ENCODE measurements around the gene EFNB3. TPM values are rescaled to one million over a fixed set of nuclear protein-coding genes. Genes with fewer than 3 reads are reported as not detected.

The EFNB3 gene
- total and polyA plus RNA-seq, 2 of the 13 experiments (the other 11 are each of a cell fraction or from before 2014, with no cell fraction given): 0.07 to 0.25 TPM

- TF ChIP-seq GATAD1 (CRISPR knock-in tag; IDR thresholded peaks at IDR 0.05): peak; percentile 88
- TF ChIP-seq ZNF619 (CRISPR knock-in tag; IDR thresholded peaks at IDR 0.05): no peak
- TF ChIP-seq ISL2 (CRISPR knock-in tag; IDR thresholded peaks at IDR 0.05): peak; percentile 52; the same call in 1 of the 2 replicates
- TF ChIP-seq RARG (CRISPR knock-in tag; IDR thresholded peaks at IDR 0.05; ENCODE audit: low read depth): no peak
- TF ChIP-seq GTF2F1 (IDR thresholded peaks at IDR 0.05; ENCODE audit: low read length): no peak
- peak; percentile 94 for TF ChIP-seq PRDM10 (CRISPR knock-in tag; IDR thresholded peaks at IDR 0.05; ENCODE audit: low read depth)
- TF ChIP-seq ZNF841 (CRISPR knock-in tag; IDR thresholded peaks at IDR 0.05; ENCODE audit: borderline replicate concordance): no peak
- TF ChIP-seq ZNF709 (CRISPR knock-in tag; IDR thresholded peaks at IDR 0.05): no peak
- TF ChIP-seq ARHGAP35 (CRISPR knock-in tag; IDR thresholded peaks at IDR 0.05; ENCODE audit: borderline replicate concordance): 0 out of 2 replicates have a peak, but pooled peaks have one; percentile 42
- TF ChIP-seq SPEN (CRISPR knock-in tag; IDR thresholded peaks at IDR 0.05; ENCODE audit: low read depth): peak; percentile 70; the same call in 1 of the 2 replicates
- TF ChIP-seq NAIF1 (CRISPR knock-in tag; IDR thresholded peaks at IDR 0.05; ENCODE audit: borderline replicate concordance): peak; percentile 51
- no peak for TF ChIP-seq ZNF75D (CRISPR knock-in tag; IDR thresholded peaks at IDR 0.05; ENCODE audit: borderline replicate concordance)
- TF ChIP-seq ELF1 (CRISPR knock-in tag; IDR thresholded peaks at IDR 0.05): peak; percentile 78
- TF ChIP-seq NFYB (CRISPR knock-in tag; IDR thresholded peaks at IDR 0.05): peak; percentile 79
- peak; percentile 92 for TF ChIP-seq IRF2 (CRISPR knock-in tag; IDR thresholded peaks at IDR 0.05)
- peak; percentile 68; the same call in 1 of the 2 replicates for TF ChIP-seq ZNF614 (CRISPR knock-in tag; IDR thresholded peaks at IDR 0.05; ENCODE audit: borderline replicate concordance)
- TF ChIP-seq SAFB2 (CRISPR knock-in tag; IDR thresholded peaks at IDR 0.05; ENCODE audit: borderline replicate concordance, low read depth): no peak; the same call in 1 of the 2 replicates
- TF ChIP-seq MYC (CRISPR knock-in tag; IDR thresholded peaks at IDR 0.05; ENCODE audit: borderline replicate concordance): 0 out of 2 replicates have a peak, but pooled peaks have one; percentile 16
- TF ChIP-seq RAD21 (CRISPR knock-in tag; IDR thresholded peaks at IDR 0.05): peak; percentile 76
- TF ChIP-seq CREM (IDR thresholded peaks at IDR 0.05): peak; percentile 92
- TF ChIP-seq CREM (CRISPR knock-in tag; IDR thresholded peaks at IDR 0.05): no peak
- TF ChIP-seq MIXL1 (CRISPR knock-in tag; IDR thresholded peaks at IDR 0.05): peak; percentile 30; the same call in 1 of the 2 replicates
- 0 out of 2 replicates have a peak, but pooled peaks have one; percentile 17 for TF ChIP-seq PATZ1 (CRISPR knock-in tag; IDR thresholded peaks at IDR 0.05)
- 0 out of 2 replicates have a peak, but pooled peaks have one; percentile 2 for TF ChIP-seq ZNF747 (CRISPR knock-in tag; IDR thresholded peaks at IDR 0.05; ENCODE audit: borderline replicate concordance)
- TF ChIP-seq POLR2AphosphoS5 (IDR thresholded peaks at IDR 0.05; ENCODE audit: low read depth, low read length): peak; percentile 82; the same call in 1 of the 2 replicates
- TF ChIP-seq NR2F6 (IDR thresholded peaks at IDR 0.05): peak; percentile 49
- TF ChIP-seq NR2F6 (CRISPR knock-in tag; IDR thresholded peaks at IDR 0.05): peak; percentile 64; the same call in 1 of the 2 replicates
These were observed 16.8 kb upstream of the EFNB3 start, which contains the start of gene WRAP53 (continued) for GRCh38 chr17:7687908-7688807.

Measured in HepG2 (cell line).